Measurements from ENCODE around the gene GALNTL6. TPM values are rescaled to one million over a fixed set of nuclear protein-coding genes. Genes with fewer than 3 reads are reported as not detected.

GALNTL6 gene
- total RNA-seq, 1 experiment from 2014 or later, result not detected

- H4K91ac ChIP-seq (ENCODE audit: insufficient read length, low read depth, low read length), result no peak overlapping the region
- H3K9me3 Mint-ChIP-seq, result no peaks in the 10 kb centered on the region
- no peaks in the 10 kb centered on the region for H3K9me3 ChIP-seq (ENCODE audit: control insufficient read depth, low read depth, low read length)
- H3K36me3 Mint-ChIP-seq (ENCODE audit: insufficient read depth in 1 of 3, low read depth in 3 of 3), result no peaks in the 10 kb centered on the region
- H3K23me2 ChIP-seq (ENCODE audit: insufficient read length, low read depth, low read length, poor library complexity, severe bottlenecking), result no peaks in the 10 kb centered on the region
- no peaks in the 10 kb centered on the region; the same call in 1 of the 2 replicates for H3K4me1 ChIP-seq (ENCODE audit: insufficient read depth, low read length)
- no peak overlapping the region for H2BK20ac ChIP-seq (ENCODE audit: low read depth, low read length, poor library complexity, severe bottlenecking)
- WGBS (ENCODE audit: extremely low coverage, insufficient read length, low lambda C conversion rate), result no CpG with 5 or more reads among the region's 3 CpGs
- H3K56ac ChIP-seq (ENCODE audit: insufficient read length, low read depth, low read length), result no peak overlapping the region
- no peak for DNase-seq
- no peak for TF ChIP-seq CTCF (conservative IDR thresholded peaks at IDR 0.05)
- H4K5ac ChIP-seq (ENCODE audit: insufficient read length, low read depth, low read length), result no peak overlapping the region
- H3K79me1 ChIP-seq (ENCODE audit: insufficient read depth, low read depth, low read length, poor library complexity, severe bottlenecking), result no peaks in the 10 kb centered on the region
- no peak overlapping the region for H3K4me2 ChIP-seq (ENCODE audit: insufficient read depth, insufficient read length, low read length)
- no peak overlapping the region for H2BK120ac ChIP-seq (ENCODE audit: low read depth, low read length, poor library complexity, severe bottlenecking)
- H2AFZ ChIP-seq (ENCODE audit: low read length), result no peak overlapping the region
- H4K8ac ChIP-seq (replicated peaks; ENCODE audit: insufficient read length, low read depth, low read length), result no peak overlapping the region
- no peak overlapping the region for H3K4ac ChIP-seq (ENCODE audit: low read depth, low read length)
- H3K27me3 Mint-ChIP-seq (ENCODE audit: low read depth), result no peaks in the 10 kb centered on the region; the same call in 1 of the 2 replicates
- H3K27ac ChIP-seq (ENCODE audit: insufficient read length, low read depth, low read length), result no peak overlapping the region
- no peak overlapping the region for H2AK5ac ChIP-seq (ENCODE audit: insufficient read length, low read length)
- no peak overlapping the region for H3K9ac ChIP-seq (ENCODE audit: extremely low read depth, insufficient read length, low read length)
- no peak overlapping the region for H3K14ac ChIP-seq (ENCODE audit: insufficient read depth, low read length)
- H3K4me1 Mint-ChIP-seq, result peaks cover 11 to 17% of the 10 kb centered on the region in 2 experiments
- no peak overlapping the region for H3K27ac Mint-ChIP-seq
- H3K18ac ChIP-seq (ENCODE audit: insufficient read length, low read depth, low read length), result no peak overlapping the region
- no peak overlapping the region for H3K23ac ChIP-seq (ENCODE audit: insufficient read length, low read depth, low read length)
- no peaks in the 10 kb centered on the region for H4K20me1 ChIP-seq (ENCODE audit: control insufficient read depth, insufficient read depth, insufficient read length)
- H2BK15ac ChIP-seq (ENCODE audit: low read depth, low read length), result no peak overlapping the region
- H3K4me3 Mint-ChIP-seq, result no peak overlapping the region
- H2BK5ac ChIP-seq (ENCODE audit: insufficient read length, low read length), result no peak overlapping the region
- H3K79me2 ChIP-seq (ENCODE audit: insufficient read depth, low read length), result no peaks in the 10 kb centered on the region
- H3K27me3 ChIP-seq (ENCODE audit: insufficient read depth, low read length), result no peaks in the 10 kb centered on the region
- H3T11ph ChIP-seq (ENCODE audit: low read length), result no peak overlapping the region
- H2BK12ac ChIP-seq (ENCODE audit: insufficient read length, low read depth, low read length), result no peak overlapping the region
Measured at GRCh38 chr4:172947594-172947993, 1134.4 kb downstream of the GALNTL6 start.
